OCI-LY3 (cell line): ENCODE measurements around the gene NCOR2.
"Not testable (repeated sequence)": the region's sequence is repeated elsewhere in the genome, so short reads cannot be mapped to it uniquely, and the experiment has no call there.

Source experiments
- H2AFZ ChIP-seq: fragments of 200-600, 300-600 bp; shearing (Covaris generic); 2 replicates; pipeline ENCODE4 v1.6.0; 2014; ENCODE audit warnings: antibody characterized with exemption, low read depth, low read length
- H3K27ac ChIP-seq: fragments of 200-600, 300-600 bp; sonication (generic); 2 replicates; pipeline ENCODE4 v1.5.1; 2014; ENCODE audit warnings: mild to moderate bottlenecking, low read length, moderate library complexity, mixed read lengths
- H3K27me3 ChIP-seq: fragments of 200-600, 300-600 bp; sonication (generic); 2 replicates; pipeline ENCODE4 v1.6.1; 2014; ENCODE audit warnings: low read depth, low read length, mixed read lengths
- H3K36me3 ChIP-seq: fragments of 200-600, 300-600 bp; sonication (generic); replicated peaks from 2 replicates; pipeline ENCODE3; 2014; ENCODE audit warnings: low read depth, low read length, mixed read lengths
- H3K4me1 ChIP-seq: fragments of 300-600, 200-600 bp; sonication (generic); 2 replicates; pipeline ENCODE4 v1.6.1; 2014; ENCODE audit warnings: low read length, mixed read lengths
- H3K4me2 ChIP-seq: fragments of 200-600, 300-600 bp; sonication (generic); 2 replicates; pipeline ENCODE4 v1.6.1; 2014; ENCODE audit warnings: low read length, mixed read lengths
- H3K4me3 ChIP-seq: fragments of 300-600, 200-600 bp; sonication (generic); 2 replicates; pipeline ENCODE4 v1.5.1; 2014; ENCODE audit warnings: antibody characterized with exemption, mild to moderate bottlenecking, low read length, moderate library complexity
- H3K79me2 ChIP-seq: fragments of 300-600, 200-600 bp; shearing (Covaris generic); 2 replicates; pipeline ENCODE4 v1.6.1; 2014; ENCODE audit warnings: mild to moderate bottlenecking, low read length, mixed read lengths
- H3K9ac ChIP-seq: fragments of 300-600, 200-600 bp; shearing (Covaris generic); 2 replicates; pipeline ENCODE4 v1.6.0; 2014; ENCODE audit warnings: mild to moderate bottlenecking, low read length, moderate library complexity
- H3K9me3 ChIP-seq: fragments of 200-600, 300-600 bp; shearing (Covaris generic); 2 replicates; pipeline ENCODE4 v1.6.1; 2014; ENCODE audit warnings: low read length, mixed read lengths; ENCODE audit not compliant: insufficient read depth
- H4K20me1 ChIP-seq: fragments of 200-600, 300-600 bp; sonication (generic); 2 replicates; pipeline ENCODE4 v1.6.1; 2016; ENCODE audit warnings: low read length, mixed read lengths; ENCODE audit not compliant: insufficient read depth
- EZH2phosphoT487 ChIP-seq: fragments of 200-600 bp; shearing (Covaris generic); IDR thresholded peaks from 2 replicates; pipeline ENCODE4 v1.6.1; 2018; ENCODE audit warnings: antibody characterized with exemption, mixed run types, low read depth
- TF ChIP-seq, protein P1 (sequence below): fragments of 200-600, 300-600 bp; sonication (generic); IDR thresholded peaks from 2 replicates; pipeline ENCODE4 v1.5.1; 2014; ENCODE audit warnings: antibody characterized with exemption, low read length, low read depth

The NCOR2 gene

DNA sequence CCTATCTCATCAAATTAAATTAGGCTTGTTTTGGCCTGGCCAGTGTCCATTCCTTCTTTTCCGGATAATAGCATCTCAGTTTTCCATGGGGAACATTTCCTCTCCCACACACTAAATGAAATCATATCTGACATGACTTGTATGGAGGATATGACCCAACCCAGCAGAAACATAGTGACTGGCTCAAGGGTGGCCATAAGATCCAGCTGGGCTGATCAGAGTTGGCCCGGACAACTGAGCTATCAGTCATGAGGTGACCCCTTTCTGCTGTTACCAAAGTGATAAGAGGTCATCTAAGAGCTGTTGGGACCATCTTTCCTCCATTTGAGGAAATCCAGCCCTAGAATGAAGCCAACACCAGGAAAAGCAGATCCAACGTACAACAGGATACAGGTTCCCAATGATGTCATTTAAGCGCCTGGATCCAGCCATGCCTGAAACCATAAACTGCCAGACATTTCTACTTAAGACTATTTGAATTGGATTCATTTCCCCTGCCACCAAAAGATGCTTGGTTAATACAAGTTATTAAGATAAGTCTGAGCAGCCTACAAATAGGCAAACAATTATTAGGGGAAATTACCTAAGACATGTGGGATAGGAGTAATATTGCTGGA is 20.7 kb upstream of the NCOR2 start:
- H4K20me1 ChIP-seq, result no peaks in the 10 kb centered on the region
- no peak overlapping the region for H3K4me2 ChIP-seq
- H3K9ac ChIP-seq, result no peak overlapping the region
- TF ChIP-seq EZH2phosphoT487, result no peak
- TF ChIP-seq, protein P1, sequence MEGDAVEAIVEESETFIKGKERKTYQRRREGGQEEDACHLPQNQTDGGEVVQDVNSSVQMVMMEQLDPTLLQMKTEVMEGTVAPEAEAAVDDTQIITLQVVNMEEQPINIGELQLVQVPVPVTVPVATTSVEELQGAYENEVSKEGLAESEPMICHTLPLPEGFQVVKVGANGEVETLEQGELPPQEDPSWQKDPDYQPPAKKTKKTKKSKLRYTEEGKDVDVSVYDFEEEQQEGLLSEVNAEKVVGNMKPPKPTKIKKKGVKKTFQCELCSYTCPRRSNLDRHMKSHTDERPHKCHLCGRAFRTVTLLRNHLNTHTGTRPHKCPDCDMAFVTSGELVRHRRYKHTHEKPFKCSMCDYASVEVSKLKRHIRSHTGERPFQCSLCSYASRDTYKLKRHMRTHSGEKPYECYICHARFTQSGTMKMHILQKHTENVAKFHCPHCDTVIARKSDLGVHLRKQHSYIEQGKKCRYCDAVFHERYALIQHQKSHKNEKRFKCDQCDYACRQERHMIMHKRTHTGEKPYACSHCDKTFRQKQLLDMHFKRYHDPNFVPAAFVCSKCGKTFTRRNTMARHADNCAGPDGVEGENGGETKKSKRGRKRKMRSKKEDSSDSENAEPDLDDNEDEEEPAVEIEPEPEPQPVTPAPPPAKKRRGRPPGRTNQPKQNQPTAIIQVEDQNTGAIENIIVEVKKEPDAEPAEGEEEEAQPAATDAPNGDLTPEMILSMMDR, result no peak
- H2AFZ ChIP-seq, result no peak overlapping the region
- no peaks in the 10 kb centered on the region for H3K9me3 ChIP-seq
- H3K79me2 ChIP-seq, result no peaks in the 10 kb centered on the region
- H3K36me3 ChIP-seq, result no peaks in the 10 kb centered on the region
- no peak overlapping the region for H3K27ac ChIP-seq
- H3K4me3 ChIP-seq, result no peak overlapping the region
- 0 out of 2 replicates have a peak, but pooled peaks cover 4% of the 10 kb centered on the region for H3K4me1 ChIP-seq
- H3K27me3 ChIP-seq, result peaks cover 42% of the 10 kb centered on the region

DNA sequence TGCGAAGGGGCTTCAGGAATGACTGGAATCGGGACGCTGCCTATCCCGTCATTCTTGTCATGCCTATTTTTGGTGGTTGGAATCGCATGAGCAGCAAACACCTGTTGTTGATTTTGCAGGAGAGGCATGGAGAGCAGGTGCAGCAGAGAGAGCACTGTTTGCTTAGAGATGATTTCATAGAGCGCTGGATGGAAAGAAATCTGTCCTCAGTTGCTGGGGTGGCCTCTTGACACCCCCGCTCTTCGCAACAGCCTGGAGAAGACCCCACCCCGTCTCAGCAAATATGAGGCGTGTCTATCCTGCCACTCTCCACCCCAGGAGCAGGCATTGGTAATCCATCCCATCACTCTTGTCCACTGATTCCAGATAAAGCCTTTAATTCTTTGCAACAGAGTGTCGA is 19.3 kb upstream of the NCOR2 start:
- no peak overlapping the region for H3K4me2 ChIP-seq
- TF ChIP-seq, protein P1, result no peak
- TF ChIP-seq EZH2phosphoT487, result no peak
- no peak overlapping the region for H3K9ac ChIP-seq

DNA sequence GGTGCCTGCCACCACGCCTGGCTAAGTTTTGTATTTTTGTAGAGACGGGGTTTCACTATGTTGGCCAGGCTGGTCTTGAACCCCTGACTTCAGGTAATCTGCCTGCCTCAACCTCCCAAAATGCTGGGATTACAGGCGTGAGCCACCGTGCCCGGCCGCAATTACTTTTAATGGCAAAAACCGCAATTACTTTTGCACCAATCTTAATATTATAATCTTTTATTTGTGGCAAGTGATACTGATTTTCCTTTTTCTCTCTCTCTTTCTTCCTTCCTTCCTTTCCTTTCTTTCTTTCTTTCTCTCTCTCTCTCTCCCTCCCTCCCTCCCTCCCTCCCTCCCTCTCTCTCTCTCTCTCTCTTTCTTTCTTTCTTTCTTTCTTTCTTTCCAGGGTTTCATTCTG is 17.1 kb upstream of the NCOR2 start:
- H4K20me1 ChIP-seq, H3K4me3 ChIP-seq, H3K79me2 ChIP-seq, H2AFZ ChIP-seq, H3K36me3 ChIP-seq, H3K4me2 ChIP-seq, H3K27ac ChIP-seq, H3K4me1 ChIP-seq, H3K9ac ChIP-seq, H3K9me3 ChIP-seq: not testable (repeated sequence)
- peaks cover 28% of the 10 kb centered on the region for H3K27me3 ChIP-seq

More for the DNA sequence above, 19.3 kb upstream of the NCOR2 start:
- Histone ChIP-seq H3K27me3 (peaks cover 32% of the 10 kb centered on the region), H3K9me3 (no peaks in the 10 kb centered on the region), H2AFZ (no peak overlapping the region), H3K4me3 (no peak overlapping the region), H3K36me3 (no peaks in the 10 kb centered on the region), H3K4me1 (no peaks in the 10 kb centered on the region), H4K20me1 (no peaks in the 10 kb centered on the region), H3K79me2 (no peaks in the 10 kb centered on the region), H3K27ac (no peak overlapping the region)

DNA sequence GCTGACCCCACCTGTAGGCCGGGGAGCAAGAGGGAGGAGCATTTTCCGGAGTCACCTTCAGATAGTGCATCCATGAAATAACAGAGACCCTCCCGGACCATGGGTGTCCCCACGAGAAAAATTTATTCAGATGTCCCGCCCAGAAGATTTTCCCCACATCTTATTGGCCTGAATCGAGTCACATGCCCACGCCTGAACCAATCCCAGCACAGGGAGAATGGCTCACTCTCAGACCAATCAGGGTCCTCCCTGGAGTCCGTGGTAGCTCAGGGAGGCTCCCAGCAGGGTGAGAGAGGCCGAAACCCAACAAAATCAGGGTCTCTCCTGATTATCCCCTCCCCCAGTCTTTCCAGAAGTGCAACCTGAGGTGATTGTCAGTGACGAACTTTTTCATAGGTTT is 16.4 kb upstream of the NCOR2 start:
- TF ChIP-seq, protein P1, result no peak
- TF ChIP-seq EZH2phosphoT487, result no peak
- Histone ChIP-seq H3K9me3 (no peaks in the 10 kb centered on the region), H3K27me3 (peaks cover 33% of the 10 kb centered on the region)

More for the DNA sequence above, 16.4 kb upstream of the NCOR2 start:
- Histone ChIP-seq H3K79me2 (no peaks in the 10 kb centered on the region), H3K4me1 (no peaks in the 10 kb centered on the region), H3K4me3 (no peak overlapping the region), H3K9ac (no peak overlapping the region), H3K4me2 (no peak overlapping the region), H3K27ac (no peak overlapping the region), H3K36me3 (no peaks in the 10 kb centered on the region), H4K20me1 (no peaks in the 10 kb centered on the region), H2AFZ (no peak overlapping the region)
